Loucy (cell line): ENCODE results near the gene REPS2.

Experiments used
- H2AFZ ChIP-seq: fragments of 200-600 bp; sonication (generic); 2 replicates; pipeline ENCODE4 v1.6.0; 2016; ENCODE audit warnings: antibody characterized with exemption, mild to moderate bottlenecking, low read length, moderate library complexity
- H3F3A ChIP-seq: fragments of 200-600 bp; 2 replicates; pipeline ENCODE4 v1.6.0; 2016; ENCODE audit warnings: antibody characterized with exemption, low read depth, mild to moderate bottlenecking
- H3K27me3 ChIP-seq: fragments of 200-600 bp; sonication (generic); 2 replicates; pipeline ENCODE4 v1.6.1; 2014; ENCODE audit warnings: low read length, mild to moderate bottlenecking; ENCODE audit not compliant: insufficient read depth, poor library complexity, severe bottlenecking
- H3K36me3 ChIP-seq: fragments of 200-600 bp; sonication (generic); 2 replicates; pipeline ENCODE4 v1.6.1; 2016; ENCODE audit warnings: low read length; ENCODE audit not compliant: insufficient read depth
- H3K4me1 ChIP-seq: fragments of 200-600 bp; sonication (generic); 2 replicates; pipeline ENCODE4 v1.5.1; 2014; ENCODE audit warnings: low read length, mild to moderate bottlenecking; ENCODE audit not compliant: insufficient read depth, poor library complexity, severe bottlenecking
- H3K4me2 ChIP-seq: fragments of 200-600 bp; sonication (generic); 2 replicates; pipeline ENCODE4 v1.6.0; 2014; ENCODE audit warnings: antibody characterized with exemption, low read length, low read depth, mild to moderate bottlenecking; ENCODE audit not compliant: poor library complexity, severe bottlenecking
- H3K4me3 ChIP-seq: fragments of 200-600 bp; sonication (generic); 2 replicates; pipeline ENCODE4 v1.5.1; 2014; ENCODE audit warnings: low read length, mild to moderate bottlenecking, mixed read lengths; ENCODE audit not compliant: poor library complexity, severe bottlenecking
- H3K79me2 ChIP-seq: fragments of 200-600 bp; sonication (generic); 2 replicates; pipeline ENCODE4 v1.6.1; 2014; ENCODE audit warnings: low read length; ENCODE audit not compliant: insufficient read depth
- H3K9ac ChIP-seq: fragments of 200-600 bp; sonication (generic); 2 replicates; pipeline ENCODE4 v1.6.0; 2014; ENCODE audit warnings: mild to moderate bottlenecking, low read depth, low read length, moderate library complexity; ENCODE audit not compliant: poor library complexity, severe bottlenecking
- H3K9me2 ChIP-seq: fragments of 200-600 bp; sonication (generic); replicated peaks from 2 replicates; pipeline ENCODE4 v1.6.1; 2016; ENCODE audit warnings: low read depth, low read length, mixed read lengths
- H3K9me3 ChIP-seq: fragments of 200-600 bp; sonication (generic); 2 replicates; pipeline ENCODE4 v1.6.1; 2014; ENCODE audit warnings: mild to moderate bottlenecking, antibody characterized with exemption, low read length, low read depth; ENCODE audit not compliant: insufficient read depth
- H4K20me1 ChIP-seq: fragments of 200-600 bp; sonication (generic); 2 replicates; pipeline ENCODE4 v1.6.0; 2014; ENCODE audit warnings: antibody characterized with exemption, low read length, mild to moderate bottlenecking; ENCODE audit not compliant: insufficient read depth, poor library complexity, severe bottlenecking
- CTCF ChIP-seq: fragments of 200-600 bp; sonication (generic); conservative IDR thresholded peaks from 2 replicates; pipeline ENCODE4 v1.5.1; 2014; ENCODE audit warnings: mild to moderate bottlenecking, antibody characterized with exemption, low read length
- EZH2phosphoT487 ChIP-seq: fragments of 200-600 bp; IDR thresholded peaks from 2 replicates; pipeline ENCODE4 v1.6.1; 2018; ENCODE audit warnings: antibody characterized with exemption, mild to moderate bottlenecking, moderate library complexity, borderline replicate concordance

REPS2 gene

DNA sequence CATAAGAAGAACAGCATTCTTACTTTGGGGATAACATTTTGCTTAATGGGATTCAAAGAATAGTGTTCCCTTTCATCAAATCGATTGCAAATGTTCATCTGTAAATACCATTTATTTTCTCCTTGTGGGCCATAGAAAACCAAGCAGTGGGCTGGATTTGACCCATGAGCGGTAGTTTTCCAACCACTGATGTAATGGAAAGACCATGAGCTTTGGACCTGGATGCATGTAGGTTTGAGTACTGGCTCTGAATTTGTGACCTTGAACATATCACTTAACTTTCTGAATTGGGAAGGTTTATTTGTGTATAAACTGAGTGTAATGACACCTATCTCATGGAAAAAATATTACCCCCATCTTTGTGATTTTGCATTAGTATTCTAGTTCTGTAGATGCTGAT, 54.3 kb downstream of the REPS2 start:
- no peaks in the 10 kb centered on the region for H3K27me3 ChIP-seq
- no peak overlapping the region for H3K4me2 ChIP-seq
- no peaks in the 10 kb centered on the region for H3F3A ChIP-seq
- no peak overlapping the region for H2AFZ ChIP-seq
- no peaks in the 10 kb centered on the region for H3K79me2 ChIP-seq
- no peaks in the 10 kb centered on the region for H3K9me2 ChIP-seq
- no peak overlapping the region for H3K9ac ChIP-seq
- H3K36me3 ChIP-seq, result no peaks in the 10 kb centered on the region
- no peaks in the 10 kb centered on the region for H3K4me1 ChIP-seq
- TF ChIP-seq EZH2phosphoT487 (no peak), CTCF (no peak)
- no peak overlapping the region for H3K4me3 ChIP-seq
- no peaks in the 10 kb centered on the region for H3K9me3 ChIP-seq
- no peaks in the 10 kb centered on the region for H4K20me1 ChIP-seq

- H3K9ac ChIP-seq, result no peak overlapping the region
- H3K4me2 ChIP-seq, result no peak overlapping the region
- no peaks in the 10 kb centered on the region for H3K36me3 ChIP-seq
- H2AFZ ChIP-seq, result no peak overlapping the region
- no peaks in the 10 kb centered on the region for H3K9me2 ChIP-seq
- TF ChIP-seq CTCF (no peak), EZH2phosphoT487 (no peak)
- H3K9me3 ChIP-seq, result no peaks in the 10 kb centered on the region
- H4K20me1 ChIP-seq, result no peaks in the 10 kb centered on the region
- H3K4me1 ChIP-seq, result no peaks in the 10 kb centered on the region
- H3K79me2 ChIP-seq, result no peaks in the 10 kb centered on the region
- H3F3A ChIP-seq, result no peaks in the 10 kb centered on the region
- H3K4me3 ChIP-seq, result no peak overlapping the region
- H3K27me3 ChIP-seq, result no peaks in the 10 kb centered on the region
Measured at GRCh38 chrX:17005712-17006368, 59.4 kb downstream of the REPS2 start.

- H3K9ac ChIP-seq, result no peak overlapping the region
Measured at GRCh38 chrX:17007134-17007768, 60.8 kb downstream of the REPS2 start.

More at GRCh38 chrX:17007134-17007768, 60.8 kb downstream of the REPS2 start:
- Histone ChIP-seq H3K9me3 (no peaks in the 10 kb centered on the region), H2AFZ (no peak overlapping the region), H3K36me3 (no peaks in the 10 kb centered on the region), H3K4me2 (no peak overlapping the region), H3K9me2 (no peaks in the 10 kb centered on the region), H3K27me3 (no peaks in the 10 kb centered on the region), H3F3A (no peaks in the 10 kb centered on the region), H3K4me3 (no peak overlapping the region), H4K20me1 (no peaks in the 10 kb centered on the region), H3K4me1 (no peaks in the 10 kb centered on the region), H3K79me2 (no peaks in the 10 kb centered on the region)
- TF ChIP-seq EZH2phosphoT487, result no peak
- peak; percentile 55 for TF ChIP-seq CTCF
